Calu3 (cell line): ENCODE data around the gene C2CD4B. TPM values are rescaled to one million over a fixed set of nuclear protein-coding genes. Genes with fewer than 3 reads are reported as not detected.
A peak's percentile ranks its signal among the peaks of the same experiment; 100 is the strongest.

ENCODE experiments used
- BruUV-seq: library from RNA; stranded (reverse); fragments of 400-500 nt; replicated peaks from 2 replicates; lab custom pipeline; 2021; lab: Mats Ljungman, UMichigan
- CTCF ChIA-PET: fragments of 300-600 bp; sonication (Branson Sonifier 250); formaldehyde crosslinking; loops from one replicate; lab custom pipeline; 2022; ENCODE audit warnings: antibody characterized with exemption; lab: Charles Lee
- DNase-seq: peaks from one replicate; pipeline ENCODE4 v3.0.0; 2022
- H3K27ac Mint-ChIP-seq: one replicate; pipeline ENCODE4 v1.8.0; 2022; ENCODE audit warnings: mixed read lengths; ENCODE audit not compliant: unreplicated experiment
- H3K27me3 Mint-ChIP-seq: one replicate; pipeline ENCODE4 v1.8.0; 2022; ENCODE audit warnings: mixed read lengths; ENCODE audit not compliant: unreplicated experiment
- H3K36me3 Mint-ChIP-seq: one replicate; pipeline ENCODE4 v1.8.0; 2022; ENCODE audit warnings: mild to moderate bottlenecking, moderate library complexity, mixed read lengths; ENCODE audit not compliant: insufficient read depth, unreplicated experiment
- H3K4me1 Mint-ChIP-seq: one replicate; pipeline ENCODE4 v1.8.0; 2022; ENCODE audit warnings: mild to moderate bottlenecking, low read depth, mixed read lengths; ENCODE audit not compliant: unreplicated experiment
- H3K4me3 Mint-ChIP-seq: one replicate; pipeline ENCODE4 v1.8.0; 2022; ENCODE audit warnings: mild to moderate bottlenecking, low read depth, moderate library complexity, mixed read lengths; ENCODE audit not compliant: unreplicated experiment
- H3K9me3 Mint-ChIP-seq: one replicate; pipeline ENCODE4 v1.8.0; 2022; ENCODE audit warnings: low read depth, mixed read lengths; ENCODE audit not compliant: unreplicated experiment
- CTCF ChIP-seq: fragments of 200-600 bp; IDR thresholded peaks from one replicate; pipeline ENCODE4 v1.8.0; 2022; ENCODE audit warnings: antibody characterized with exemption; ENCODE audit not compliant: unreplicated experiment
- intact Hi-C: fragments of 100-400 bp; cut with micrococcal nuclease; formaldehyde crosslinking; loops from one replicate; pipeline ENCODE4 v1.10.0; 2022; ENCODE audit not compliant: unreplicated experiment
- total RNA-seq: library from RNA; stranded (reverse); gene quantifications from 2 replicates; pipeline ENCODE4 v1.2.3, GENCODE V29; 2022

C2CD4B gene
- total RNA-seq, 1 experiment from 2014 or later: 29.9 TPM

GRCh38 chr15:62115847-62116246 is 49.2 kb downstream of the C2CD4B start:
- intact Hi-C loops: loop anchor here (2.0 kb wide), 1 partner anchor 137 kb away; no protein-coding TSS in a partner anchor
- peaks cover 28% of the 10 kb centered on the region for H3K36me3 Mint-ChIP-seq
- CTCF ChIA-PET: interaction anchor here (1.0 to 1.1 kb wide), 2 partner anchors 28 to 52 kb away, joined by 3 to 8 read pairs; no protein-coding TSS in a partner anchor
- peak overlapping the region; percentile 65 for H3K27ac Mint-ChIP-seq
- H3K4me1 Mint-ChIP-seq: peaks cover 90% of the 10 kb centered on the region
- peak; percentile 38 for DNase-seq
- no peak for TF ChIP-seq CTCF
- peaks cover 4% of the 10 kb centered on the region for H3K9me3 Mint-ChIP-seq
- BruUV-seq: no TSS peak
- no peak overlapping the region for H3K4me3 Mint-ChIP-seq
- H3K27me3 Mint-ChIP-seq: no peaks in the 10 kb centered on the region

Other genes with a start within 250 kb of the C2CD4B start
- gene VPS13C, start 104.8 kb downstream of the C2CD4B start, total RNA-seq: 99.9 and 101 TPM in 2 replicates
- 17.1 and 17.6 TPM in 2 replicates for gene C2CD4A, start 98.3 kb downstream of the C2CD4B start, total RNA-seq
- 3.2 and 4.3 TPM in 2 replicates for gene TLN2, start 225.3 kb upstream of the C2CD4B start, total RNA-seq